ENCODE data around the gene MINDY4.

DNA sequence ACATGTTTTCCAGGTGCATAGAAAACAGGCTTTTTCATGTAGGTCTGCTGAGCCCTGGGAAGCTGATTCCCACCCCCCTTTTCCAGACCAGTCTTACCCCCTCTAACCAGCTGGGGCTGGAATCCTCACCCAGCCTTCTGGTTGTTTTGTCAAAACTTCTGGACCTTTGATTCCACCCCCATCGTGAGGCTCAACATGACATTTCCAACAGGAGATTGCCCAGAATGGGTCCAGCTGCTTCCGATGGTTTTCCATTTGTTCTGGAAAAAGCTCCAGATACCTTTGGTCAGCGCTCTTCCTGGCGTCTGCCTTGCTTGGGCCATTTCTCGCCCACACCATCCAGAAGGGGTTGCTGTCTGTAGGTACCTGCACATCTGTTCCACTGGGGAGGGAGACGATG lies 41.5 kb downstream of the MINDY4 start:
- TF ChIP-seq, protein P1, sequence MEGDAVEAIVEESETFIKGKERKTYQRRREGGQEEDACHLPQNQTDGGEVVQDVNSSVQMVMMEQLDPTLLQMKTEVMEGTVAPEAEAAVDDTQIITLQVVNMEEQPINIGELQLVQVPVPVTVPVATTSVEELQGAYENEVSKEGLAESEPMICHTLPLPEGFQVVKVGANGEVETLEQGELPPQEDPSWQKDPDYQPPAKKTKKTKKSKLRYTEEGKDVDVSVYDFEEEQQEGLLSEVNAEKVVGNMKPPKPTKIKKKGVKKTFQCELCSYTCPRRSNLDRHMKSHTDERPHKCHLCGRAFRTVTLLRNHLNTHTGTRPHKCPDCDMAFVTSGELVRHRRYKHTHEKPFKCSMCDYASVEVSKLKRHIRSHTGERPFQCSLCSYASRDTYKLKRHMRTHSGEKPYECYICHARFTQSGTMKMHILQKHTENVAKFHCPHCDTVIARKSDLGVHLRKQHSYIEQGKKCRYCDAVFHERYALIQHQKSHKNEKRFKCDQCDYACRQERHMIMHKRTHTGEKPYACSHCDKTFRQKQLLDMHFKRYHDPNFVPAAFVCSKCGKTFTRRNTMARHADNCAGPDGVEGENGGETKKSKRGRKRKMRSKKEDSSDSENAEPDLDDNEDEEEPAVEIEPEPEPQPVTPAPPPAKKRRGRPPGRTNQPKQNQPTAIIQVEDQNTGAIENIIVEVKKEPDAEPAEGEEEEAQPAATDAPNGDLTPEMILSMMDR (IDR thresholded peaks at IDR 0.05) = no peak
- TF ChIP-seq POLR2A (IDR thresholded peaks at IDR 0.05) = no peak
